ENCODE data around the gene CHCHD5. TPM values are rescaled to one million over a fixed set of nuclear protein-coding genes. Genes with fewer than 3 reads are reported as not detected.

CHCHD5 gene
- total and polyA plus RNA-seq, 2 of the 4 experiments (the other 2 are of a cell fraction): 4.8 to 40.1 TPM

DNA sequence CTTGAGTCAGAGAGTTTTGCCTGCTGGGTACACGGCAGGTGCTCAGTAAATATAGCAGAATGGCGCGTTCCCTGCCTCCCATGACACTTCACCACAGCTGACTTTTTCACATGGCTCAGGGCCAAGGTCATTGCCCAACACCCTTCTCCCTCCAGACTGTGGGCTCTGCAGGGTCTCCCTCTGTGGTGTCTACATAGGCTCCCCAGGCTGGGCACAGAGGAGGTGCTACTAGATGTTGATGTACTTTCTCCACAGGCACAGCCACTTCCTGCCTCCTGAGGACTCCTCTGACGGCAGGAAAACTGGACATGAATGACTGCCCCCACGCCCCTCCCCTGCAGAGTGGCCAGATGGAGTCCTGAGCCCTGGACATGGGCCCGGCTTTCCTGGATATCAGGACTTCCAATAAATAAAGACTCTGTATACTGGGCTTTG, 4.2 kb downstream of the CHCHD5 start:
- intact Hi-C loops (cut with micrococcal nuclease): no loop called here
- no peak for TF ChIP-seq BHLHE40 (IDR thresholded peaks at IDR 0.05; ENCODE audit: low read depth, low read length)
- TF ChIP-seq CEBPB (IDR thresholded peaks at IDR 0.05; ENCODE audit: low read depth, low read length): peak; percentile 14; the same call in 1 of the 2 replicates
- dilution Hi-C loops (cut with HindIII; ENCODE audit: low sequenced_read_pairs, unreplicated experiment): no loop called here
- Histone ChIP-seq H3K9me3 (ENCODE audit: control insufficient read depth, insufficient read depth, low read length) (no peaks in the 10 kb centered on the region), H4K91ac (ENCODE audit: insufficient read depth, low read depth, low read length) (no peak overlapping the region), H2BK20ac (ENCODE audit: low read depth, low read length) (no peak overlapping the region), H4K8ac (ENCODE audit: low read depth in 2 of 2, low read length in 2 of 2) (no peak overlapping the region), H4K5ac (ENCODE audit: low read depth, low read length) (no peak overlapping the region), H3K56ac (ENCODE audit: extremely low read depth, insufficient read depth, low read length) (no peak overlapping the region), H3K4me3 (ENCODE audit: insufficient read depth, low read depth, low read length) (no peak overlapping the region), H2AK5ac (ENCODE audit: low read depth, low read length) (no peak overlapping the region), H3K4me1 (ENCODE audit: control insufficient read depth, insufficient read depth, low read length) (peaks cover 6% of the 10 kb centered on the region), H2BK120ac (ENCODE audit: low read depth, low read length) (no peak overlapping the region), H2BK15ac (ENCODE audit: low read depth, low read length) (no peak overlapping the region), H3K9ac (ENCODE audit: low read depth, low read length) (no peak overlapping the region), H3K27ac (ENCODE audit: insufficient read depth, low read length) (no peak overlapping the region), H3K14ac (replicated peaks; ENCODE audit: low read depth, low read length) (no peak overlapping the region), H3K4ac (ENCODE audit: low read depth, low read length) (no peak overlapping the region), H3K23ac (ENCODE audit: low read depth, low read length) (no peak overlapping the region), H3K18ac (ENCODE audit: low read depth, low read length) (no peak overlapping the region), H3K9me1 (ENCODE audit: insufficient read depth, low read length) (peaks cover 9% of the 10 kb centered on the region), H2AFZ (replicated peaks; ENCODE audit: low read length, poor library complexity) (no peak overlapping the region), H3K27me3 (ENCODE audit: control insufficient read depth, insufficient read depth, low read length) (no peaks in the 10 kb centered on the region), H3K4me2 (ENCODE audit: low read depth, low read length) (no peak overlapping the region), H3K36me3 (ENCODE audit: control insufficient read depth, insufficient read depth, low read length) (peaks cover 8% of the 10 kb centered on the region), H2BK5ac (ENCODE audit: low read depth, low read length, poor library complexity, severe bottlenecking) (no peak overlapping the region), H3K79me1 (ENCODE audit: low read depth in 1 of 2, low read length in 2 of 2) (peaks cover 5 to 30% of the 10 kb centered on the region in 2 experiments), H4K20me1 (ENCODE audit: insufficient read depth, low read length) (no peaks in the 10 kb centered on the region), H2AK9ac (replicated peaks; ENCODE audit: low read depth, low read length, poor library complexity) (no peak overlapping the region)
- DNase-seq: no peak
- no TSS peak for BruUV-seq (replicated peaks)
- CTCF ChIA-PET: no interaction called here
- POLR2A ChIA-PET (ENCODE audit: unreplicated experiment): no interaction called here
- in situ Hi-C loops (cut with MboI; ENCODE audit: low sequenced_read_pairs): no loop called here
- no peak for ATAC-seq (ENCODE audit: low read depth)
- 100% methylated on average over 1 of the region's 6 CpGs; no CpG with 5 or more reads in 1 of the 2 experiments for WGBS, 2 experiments (ENCODE audit: extremely low coverage in 2 of 2, insufficient read length in 1 of 2)

Data from IMR-90 (cell line).